K562 (cell line): Measurements from ENCODE around the gene ATG7. TPM values are rescaled to one million over a fixed set of nuclear protein-coding genes. Genes with fewer than 3 reads are reported as not detected.

ENCODE experiments used
- AFF1 ChIP-seq, 2 experiments: fragments of 450-650 bp; IDR thresholded peaks; 2 replicates each; pipeline ENCODE4 v1.6.1; 2018; ENCODE audit warnings: mild to moderate bottlenecking in 2 of 2, low read depth in 1 of 2; ENCODE audit not compliant: partially characterized antibody in 2 of 2
- DACH1 ChIP-seq: fragments of 450-650 bp; IDR thresholded peaks from 2 replicates; pipeline ENCODE4 v1.6.1; 2018; ENCODE audit not compliant: partially characterized antibody
- FOXA3 ChIP-seq, 2 experiments: fragments of 450-650 bp in 1 of 2; sonication (generic) in 1 of 2; formaldehyde crosslinking; IDR thresholded peaks in 1 of 2; conservative IDR thresholded peaks in 1 of 2; 2 replicates each; pipeline versions ENCODE4 v1.4.0 to v1.8.0; 2020 to 2022; ENCODE audit warnings: mild to moderate bottlenecking in 2 of 2, missing genetic modification reagents in 1 of 2
- HNRNPH1 ChIP-seq: fragments of 200-400 bp; formaldehyde crosslinking; optimal IDR thresholded peaks from 2 replicates; pipeline ENCODE3; 2017; ENCODE audit warnings: low read depth, mild to moderate bottlenecking, low read length, moderate library complexity
- REST ChIP-seq, 2 experiments: fragments of 450-650 bp; formaldehyde crosslinking in 1 of 2; IDR thresholded peaks; 2 replicates each; pipeline versions ENCODE4 v1.4.0 to v1.6.1; 2014 to 2020; ENCODE audit warnings: mild to moderate bottlenecking in 2 of 2, borderline replicate concordance in 1 of 2, low read depth in 1 of 2
- SIX5 ChIP-seq, 2 experiments: IDR thresholded peaks; 2 replicates each; pipeline ENCODE4 v1.6.1; 2011; ENCODE audit warnings: low read length in 2 of 2, borderline replicate concordance in 1 of 2, low read depth in 1 of 2, mild to moderate bottlenecking in 1 of 2, moderate library complexity in 1 of 2; ENCODE audit not compliant: insufficient read depth in 1 of 2
- TOE1 ChIP-seq, 2 experiments: fragments of 450-650 bp in 1 of 2; sonication (generic) in 1 of 2; formaldehyde crosslinking in 1 of 2; IDR thresholded peaks; 2 replicates each; pipeline versions ENCODE4 v1.7.1 to v1.8.0; 2016 to 2022; ENCODE audit warnings: borderline replicate concordance in 2 of 2, mild to moderate bottlenecking in 2 of 2, antibody characterized with exemption in 1 of 2, inconsistent platforms in 1 of 2, low read depth in 1 of 2, missing genetic modification reagents in 1 of 2, moderate library complexity in 1 of 2
- USF1 ChIP-seq: sonication (generic); formaldehyde crosslinking; IDR thresholded peaks from 2 replicates; pipeline ENCODE4 v1.9.0; 2022; ENCODE audit warnings: mild to moderate bottlenecking, missing genetic modification reagents
- USF2 ChIP-seq: sonication (generic); formaldehyde crosslinking; IDR thresholded peaks from 2 replicates; pipeline ENCODE4 v1.5.0; 2020; ENCODE audit warnings: missing genetic modification reagents
- ZKSCAN8 ChIP-seq: fragments of 200-800 bp; sonication (Bioruptor generic); IDR thresholded peaks from 2 replicates; pipeline ENCODE4 v1.6.1; 2016; ENCODE audit warnings: missing genetic modification characterization, missing compliant biosample characterization
- ZNF143 ChIP-seq: sonication (generic); formaldehyde crosslinking; IDR thresholded peaks from 2 replicates; pipeline ENCODE4 v1.9.0; 2022; ENCODE audit warnings: mild to moderate bottlenecking, missing genetic modification reagents
- polyA plus RNA-seq, 8 experiments: library from polyadenylated mRNA; depleted of rRNA in 4 of 8; stranded (reverse) in 5 of 8; unstranded in 3 of 8; fragments of >200 nt; fragmentation: Nextera tagmentation in 2 of 8; fragmentation: Illumina TruSeq in 1 of 8; extraction: Ambion mirVana in 2 of 8; extraction: Trizol in 1 of 8; gene quantifications; 2 replicates each; pipeline versions ENCODE4 v1.2.1 to v1.2.3, GENCODE V29; 2011 to 2014; ENCODE audit warnings: inconsistent platforms in 1 of 8, missing spikeins in 1 of 8
- total RNA-seq, 7 experiments: library from RNA; depleted of rRNA in 6 of 7; stranded (reverse); fragments of >200 nt in 6 of 7; fragmentation: Illumina TruSeq in 2 of 7; extraction: Trizol in 2 of 7; gene quantifications; 2 replicates each; pipeline versions ENCODE4 v1.2.1 to v1.2.3, GENCODE V29; 2011 to 2021; ENCODE audit warnings: low replicate concordance in 1 of 7

ATG7 gene
- total and polyA plus RNA-seq, 9 of the 15 experiments (the other 6 are each of a cell fraction or from before 2014, with no cell fraction given): 18.3 to 45.3 (median 33.6) TPM

- 0 out of 2 replicates have a peak, but pooled peaks have one; percentile 6 for TF ChIP-seq REST (IDR thresholded peaks at IDR 0.05; ENCODE audit: borderline replicate concordance)
- no peak for TF ChIP-seq REST (CRISPR knock-in tag; IDR thresholded peaks at IDR 0.05; ENCODE audit: low read depth)
- peak; percentile 45; the same call in 1 of the 2 replicates for TF ChIP-seq TOE1 (IDR thresholded peaks at IDR 0.05; ENCODE audit: borderline replicate concordance)
- TF ChIP-seq TOE1 (CRISPR knock-in tag; IDR thresholded peaks at IDR 0.05; ENCODE audit: borderline replicate concordance, low read depth): no peak
- TF ChIP-seq ZNF143 (CRISPR knock-in tag): peak; percentile 80
- TF ChIP-seq USF2 (CRISPR knock-in tag): peak; percentile 82
- TF ChIP-seq ZKSCAN8 (CRISPR knock-in tag): peak; percentile 91
- no peak for TF ChIP-seq DACH1
- TF ChIP-seq USF1 (CRISPR knock-in tag): peak; percentile 74
- no peak for TF ChIP-seq HNRNPH1
- peak in 1 of 2 experiments; percentile 56 for TF ChIP-seq AFF1 (IDR thresholded peaks at IDR 0.05; ENCODE audit: low read depth in 1 of 2, partially characterized antibody in 2 of 2)
- 0 out of 4 replicates have a peak, but pooled peaks of 1 of the 2 experiments have one; percentile 12 for TF ChIP-seq FOXA3 (CRISPR knock-in tag; conservative IDR thresholded peaks at IDR 0.05 in 1 of 2, IDR thresholded peaks at IDR 0.05 in 1 of 2)
- peak; percentile 46 to 54; a peak in 3 of 4 replicates for TF ChIP-seq SIX5 (IDR thresholded peaks at IDR 0.05; ENCODE audit: borderline replicate concordance in 1 of 2, insufficient read depth in 1 of 2, low read depth in 1 of 2, low read length in 2 of 2)
Measured at GRCh38 chr3:11244121-11244677, 28.0 kb upstream of the ATG7 start (continued).
